ENCODE data around the gene UAP1. TPM values are rescaled to one million over a fixed set of nuclear protein-coding genes. Genes with fewer than 3 reads are reported as not detected.

Gene UAP1
- total RNA-seq, 4 donors from 2014 or later, result 157 to 485 (median 258) TPM

DNA sequence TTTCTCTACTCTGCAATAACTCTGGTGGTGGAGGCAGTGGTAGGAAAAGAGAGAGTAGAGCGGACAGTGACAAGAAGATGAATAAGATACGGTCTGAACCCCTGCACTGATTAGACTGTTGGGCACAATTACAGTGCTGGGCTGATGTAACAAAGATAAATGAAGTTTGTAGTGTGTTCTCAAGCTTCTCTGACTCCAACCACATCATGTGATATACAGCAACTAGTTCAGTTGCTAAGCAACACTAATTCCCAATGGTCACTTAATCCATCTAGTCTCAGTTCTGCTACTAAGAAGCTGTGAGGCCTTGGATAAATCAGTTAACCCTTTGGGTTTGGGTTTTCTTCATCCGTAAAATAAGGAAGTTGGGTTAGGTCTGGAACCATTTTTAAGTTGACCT lies 88.1 kb downstream of the UAP1 start:
- ATAC-seq (ENCODE audit: low FRiP score), result no peak
- no peak for DNase-seq (ENCODE audit: low spot score)
- TF ChIP-seq CTCF (IDR thresholded peaks at IDR 0.05), result no peak

Small RNAs within 50 kb of the gene (small RNA-seq; reads per million reads assigned to genes)
- gene UQCRBP2, result not detected

Other genes with a start within 250 kb of the UAP1 start
- gene SPATA46, start 184.9 kb upstream of the UAP1 start, total RNA-seq, result not detected
- 10 to 100 TPM in 1 of 4 donors, 1 to 10 TPM in 3; 2.5 to 10.2 (median 3.7) TPM for gene C1orf226, start 180.0 kb upstream of the UAP1 start, total RNA-seq
- gene SH2D1B, start 149.6 kb upstream of the UAP1 start, total RNA-seq, result under 1 TPM; 0.12 to 0.47 (median 0.25) TPM
- 10 to 100 TPM; 56.9 to 83.1 (median 71.5) TPM for gene UHMK1, start 63.9 kb upstream of the UAP1 start, total RNA-seq
- gene DDR2, start 70.7 kb downstream of the UAP1 start, total RNA-seq, result 100 to 1,000 TPM; 140 to 164 (median 145) TPM
- gene HSD17B7, start 229.0 kb downstream of the UAP1 start, total RNA-seq, result 10 to 100 TPM; 11.8 to 40.1 (median 20.5) TPM